ENCODE results near the gene TPTE2. TPM values are rescaled to one million over a fixed set of nuclear protein-coding genes. Genes with fewer than 3 reads are reported as not detected.

TPTE2 gene
- total RNA-seq, 1 experiment from 2014 or later, result not detected

DNA sequence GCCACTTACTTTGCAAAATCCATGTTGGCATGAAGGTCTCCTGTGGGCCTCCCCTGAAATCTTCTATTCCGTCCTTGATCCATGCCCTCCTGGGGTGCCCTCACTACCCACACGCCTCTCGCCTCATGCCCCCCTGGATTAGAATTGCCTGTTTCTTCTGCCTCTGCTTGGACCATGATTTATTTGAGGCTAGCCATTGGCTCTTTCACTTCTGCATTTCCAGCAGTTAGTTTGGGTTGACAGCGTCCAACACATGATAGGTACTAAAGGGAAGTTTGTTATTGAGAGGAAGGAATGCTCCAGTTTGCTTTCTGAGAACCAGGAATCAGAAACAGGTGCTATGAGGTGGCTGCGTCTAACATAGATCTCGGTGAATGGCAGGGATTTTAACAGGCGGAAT is 30.5 kb upstream of the TPTE2 start:
- no peak overlapping the region for H3K27ac ChIP-seq (ENCODE audit: low read length)
- H3K4me1 ChIP-seq (ENCODE audit: control insufficient read depth, insufficient read depth, low read length), result peaks cover 7% of the 10 kb centered on the region
- in situ Hi-C loops (cut with HindIII; ENCODE audit: low pct_unique_long_range_greater_than_20kb, low sequenced_read_pairs) (no loop called here), intact Hi-C loops (cut with micrococcal nuclease; ENCODE audit: unreplicated experiment) (no loop called here)
- H3K36me3 ChIP-seq (ENCODE audit: control insufficient read depth, insufficient read depth, low read length), result no peaks in the 10 kb centered on the region
- ATAC-seq, result no peak
- ChIA-PET POLR2A (no interaction called here), CTCF (no interaction called here)
- no peak overlapping the region for H3K4me3 ChIP-seq (ENCODE audit: low read depth in 2 of 2, low read length in 2 of 2)
- no peaks in the 10 kb centered on the region for H3K9me3 ChIP-seq (ENCODE audit: control insufficient read depth, insufficient read depth, low read depth, low read length)
- no peak for TF ChIP-seq SIN3A (IDR thresholded peaks at IDR 0.05; ENCODE audit: borderline replicate concordance, insufficient read depth, low read depth, low read length)
- TF ChIP-seq, protein P1, sequence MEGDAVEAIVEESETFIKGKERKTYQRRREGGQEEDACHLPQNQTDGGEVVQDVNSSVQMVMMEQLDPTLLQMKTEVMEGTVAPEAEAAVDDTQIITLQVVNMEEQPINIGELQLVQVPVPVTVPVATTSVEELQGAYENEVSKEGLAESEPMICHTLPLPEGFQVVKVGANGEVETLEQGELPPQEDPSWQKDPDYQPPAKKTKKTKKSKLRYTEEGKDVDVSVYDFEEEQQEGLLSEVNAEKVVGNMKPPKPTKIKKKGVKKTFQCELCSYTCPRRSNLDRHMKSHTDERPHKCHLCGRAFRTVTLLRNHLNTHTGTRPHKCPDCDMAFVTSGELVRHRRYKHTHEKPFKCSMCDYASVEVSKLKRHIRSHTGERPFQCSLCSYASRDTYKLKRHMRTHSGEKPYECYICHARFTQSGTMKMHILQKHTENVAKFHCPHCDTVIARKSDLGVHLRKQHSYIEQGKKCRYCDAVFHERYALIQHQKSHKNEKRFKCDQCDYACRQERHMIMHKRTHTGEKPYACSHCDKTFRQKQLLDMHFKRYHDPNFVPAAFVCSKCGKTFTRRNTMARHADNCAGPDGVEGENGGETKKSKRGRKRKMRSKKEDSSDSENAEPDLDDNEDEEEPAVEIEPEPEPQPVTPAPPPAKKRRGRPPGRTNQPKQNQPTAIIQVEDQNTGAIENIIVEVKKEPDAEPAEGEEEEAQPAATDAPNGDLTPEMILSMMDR (IDR thresholded peaks at IDR 0.05), result no peak
- no peak for TF ChIP-seq TCF7L2 (IDR thresholded peaks at IDR 0.05; ENCODE audit: low read depth, low read length)
- no peak for TF ChIP-seq POLR2AphosphoS5 (IDR thresholded peaks at IDR 0.05; ENCODE audit: low read depth, low read length)
- TF ChIP-seq, protein P2, sequence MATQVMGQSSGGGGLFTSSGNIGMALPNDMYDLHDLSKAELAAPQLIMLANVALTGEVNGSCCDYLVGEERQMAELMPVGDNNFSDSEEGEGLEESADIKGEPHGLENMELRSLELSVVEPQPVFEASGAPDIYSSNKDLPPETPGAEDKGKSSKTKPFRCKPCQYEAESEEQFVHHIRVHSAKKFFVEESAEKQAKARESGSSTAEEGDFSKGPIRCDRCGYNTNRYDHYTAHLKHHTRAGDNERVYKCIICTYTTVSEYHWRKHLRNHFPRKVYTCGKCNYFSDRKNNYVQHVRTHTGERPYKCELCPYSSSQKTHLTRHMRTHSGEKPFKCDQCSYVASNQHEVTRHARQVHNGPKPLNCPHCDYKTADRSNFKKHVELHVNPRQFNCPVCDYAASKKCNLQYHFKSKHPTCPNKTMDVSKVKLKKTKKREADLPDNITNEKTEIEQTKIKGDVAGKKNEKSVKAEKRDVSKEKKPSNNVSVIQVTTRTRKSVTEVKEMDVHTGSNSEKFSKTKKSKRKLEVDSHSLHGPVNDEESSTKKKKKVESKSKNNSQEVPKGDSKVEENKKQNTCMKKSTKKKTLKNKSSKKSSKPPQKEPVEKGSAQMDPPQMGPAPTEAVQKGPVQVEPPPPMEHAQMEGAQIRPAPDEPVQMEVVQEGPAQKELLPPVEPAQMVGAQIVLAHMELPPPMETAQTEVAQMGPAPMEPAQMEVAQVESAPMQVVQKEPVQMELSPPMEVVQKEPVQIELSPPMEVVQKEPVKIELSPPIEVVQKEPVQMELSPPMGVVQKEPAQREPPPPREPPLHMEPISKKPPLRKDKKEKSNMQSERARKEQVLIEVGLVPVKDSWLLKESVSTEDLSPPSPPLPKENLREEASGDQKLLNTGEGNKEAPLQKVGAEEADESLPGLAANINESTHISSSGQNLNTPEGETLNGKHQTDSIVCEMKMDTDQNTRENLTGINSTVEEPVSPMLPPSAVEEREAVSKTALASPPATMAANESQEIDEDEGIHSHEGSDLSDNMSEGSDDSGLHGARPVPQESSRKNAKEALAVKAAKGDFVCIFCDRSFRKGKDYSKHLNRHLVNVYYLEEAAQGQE (IDR thresholded peaks at IDR 0.05; ENCODE audit: insufficient read depth in 1 of 2, low read depth in 2 of 2, low read length in 1 of 2), result no peak
- no peaks in the 10 kb centered on the region for H3K27me3 ChIP-seq (ENCODE audit: control insufficient read depth, insufficient read depth, low read length)
- no peak for DNase-seq (ENCODE audit: low read depth, low spot score)
- no TSS peak for BruUV-seq (replicated peaks)

DNA sequence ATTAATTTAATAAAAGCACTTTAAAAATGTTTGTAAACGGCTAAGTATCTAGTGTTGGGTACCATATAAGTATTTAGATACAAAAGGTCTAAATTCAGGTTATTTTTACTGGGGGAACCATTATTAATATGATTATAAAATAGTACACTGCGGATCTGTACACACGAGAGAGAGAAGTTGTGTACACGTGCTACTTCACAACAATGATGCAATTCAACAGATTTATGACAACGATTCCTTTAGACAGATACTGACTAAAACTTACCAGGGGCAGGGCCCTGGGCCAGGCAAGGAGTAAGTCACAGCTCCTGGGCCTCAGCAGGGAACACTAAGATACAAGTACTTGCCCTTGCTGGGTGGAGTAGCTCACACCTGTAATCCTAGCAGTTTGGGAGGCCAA is 29.1 kb upstream of the TPTE2 start:
- Histone ChIP-seq H3K4me1 (ENCODE audit: control insufficient read depth, insufficient read depth, low read length) (no peaks in the 10 kb centered on the region; the same call in 1 of the 2 replicates), H3K4me3 (ENCODE audit: low read depth in 2 of 2, low read length in 2 of 2) (no peak overlapping the region), H3K9me3 (ENCODE audit: control insufficient read depth, insufficient read depth, low read depth, low read length) (no peaks in the 10 kb centered on the region), H3K27ac (ENCODE audit: low read length) (no peak overlapping the region), H3K36me3 (ENCODE audit: control insufficient read depth, insufficient read depth, low read length) (no peaks in the 10 kb centered on the region), H3K27me3 (ENCODE audit: control insufficient read depth, insufficient read depth, low read length) (no peaks in the 10 kb centered on the region)
- in situ Hi-C loops (cut with HindIII; ENCODE audit: low pct_unique_long_range_greater_than_20kb, low sequenced_read_pairs) (no loop called here), intact Hi-C loops (cut with micrococcal nuclease; ENCODE audit: unreplicated experiment) (no loop called here)
- ChIA-PET CTCF (no interaction called here), POLR2A (no interaction called here)
- ATAC-seq (no peak), DNase-seq (ENCODE audit: low read depth, low spot score) (no peak)
- BruUV-seq (replicated peaks), result no TSS peak
- TF ChIP-seq, protein P2 (IDR thresholded peaks at IDR 0.05; ENCODE audit: insufficient read depth in 1 of 2, low read depth in 2 of 2, low read length in 1 of 2), result no peak
- TF ChIP-seq POLR2AphosphoS5 (IDR thresholded peaks at IDR 0.05; ENCODE audit: low read depth, low read length), result no peak
- TF ChIP-seq, protein P1 (IDR thresholded peaks at IDR 0.05), result no peak
- TF ChIP-seq TCF7L2 (IDR thresholded peaks at IDR 0.05; ENCODE audit: low read depth, low read length), result no peak
- TF ChIP-seq SIN3A (IDR thresholded peaks at IDR 0.05; ENCODE audit: borderline replicate concordance, insufficient read depth, low read depth, low read length), result no peak
